Smooth muscle cell of the brain vasculature (primary cell): Measurements from ENCODE around the gene SGPP1.
"Not testable (repeated sequence)": the region's sequence is repeated elsewhere in the genome, so short reads cannot be mapped to it uniquely, and the experiment has no call there.

ENCODE experiments used
- DNase-seq: peaks from one replicate; pipeline ENCODE4 v3.0.0-alpha.2; 2012; ENCODE audit warnings: low read depth, low spot score

The SGPP1 gene

DNA sequence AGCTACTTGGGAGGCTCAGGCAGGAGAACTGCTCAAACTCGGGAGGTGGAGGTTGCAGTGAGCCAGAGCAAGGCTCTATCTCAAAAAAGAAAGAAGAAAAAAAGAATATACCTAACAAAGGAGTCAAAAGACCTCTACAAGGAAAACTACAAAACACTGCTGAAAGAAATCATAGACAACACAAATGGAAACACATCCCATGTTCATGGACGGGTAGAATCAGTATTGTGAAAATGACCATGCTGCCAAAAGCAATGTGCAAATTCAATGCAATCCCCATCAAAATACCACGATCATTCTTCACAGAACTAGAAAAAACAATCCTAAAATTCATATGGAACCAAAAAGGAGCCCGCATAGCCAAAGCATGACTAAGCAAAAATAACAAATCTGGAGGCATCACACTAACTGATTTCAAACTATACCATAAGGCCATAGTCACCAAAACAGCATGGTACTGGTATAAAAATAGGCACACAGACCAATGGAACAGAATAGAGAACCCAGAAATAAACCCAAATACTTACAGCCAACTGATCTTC lies 91.7 kb downstream of the SGPP1 start:
- not testable (repeated sequence) for DNase-seq
